RPMI8226 (cell line): ENCODE data around the gene ZNF408.
A peak's percentile ranks its signal among the peaks of the same experiment; 100 is the strongest.
"Not testable (repeated sequence)": the region's sequence is repeated elsewhere in the genome, so short reads cannot be mapped to it uniquely, and the experiment has no call there.

Source experiments
- DNase-seq: peaks from one replicate; pipeline ENCODE4 v3.0.0-alpha.2; 2015

Gene ZNF408

GRCh38 chr11:46698597-46698996 is 2.2 kb upstream of the ZNF408 start:
- no peak for DNase-seq

- no peak for DNase-seq
These were observed 335 bp downstream of the ZNF408 start for GRCh38 chr11:46701078-46701654.

GRCh38 chr11:46705070-46705688 is 4.3 kb downstream of the ZNF408 start:
- no peak for DNase-seq

- no peak for DNase-seq
These were observed 6.1 kb downstream of the ZNF408 start for GRCh38 chr11:46706886-46707285.

GRCh38 chr11:46709351-46709750 is 8.5 kb downstream of the ZNF408 start:
- not testable (repeated sequence) for DNase-seq

GRCh38 chr11:46710821-46711269 is 10.0 kb downstream of the ZNF408 start:
- DNase-seq, result no peak

GRCh38 chr11:46711303-46711702 is 10.5 kb downstream of the ZNF408 start:
- DNase-seq, result no peak

GRCh38 chr11:46712874-46713576 is 12.2 kb downstream of the ZNF408 start:
- no peak for DNase-seq

- not testable (repeated sequence) for DNase-seq
These were observed 17.0 kb downstream of the ZNF408 start for GRCh38 chr11:46717825-46718154.

GRCh38 chr11:46718155-46719019 is 17.6 kb downstream of the ZNF408 start:
- no peak for DNase-seq

- no peak for DNase-seq
These were observed 18.3 kb downstream of the ZNF408 start, which contains the start of gene F2 for GRCh38 chr11:46719048-46719542. Gene F2 (plus strand): TSS chr11:46719213. CDS start chr11:46719236, 23 bp downstream.

- no peak for DNase-seq
These were observed 18.9 kb downstream of the ZNF408 start for GRCh38 chr11:46719543-46720218.

- peak; percentile 35 for DNase-seq
These were observed 20.5 kb downstream of the ZNF408 start for GRCh38 chr11:46721286-46721685.

GRCh38 chr11:46722566-46723358 is 21.9 kb downstream of the ZNF408 start:
- no peak for DNase-seq

GRCh38 chr11:46723359-46723680 is 22.5 kb downstream of the ZNF408 start:
- DNase-seq, result no peak

- DNase-seq, result no peak
These were observed 23.3 kb downstream of the ZNF408 start for GRCh38 chr11:46724088-46724487.

- no peak for DNase-seq
These were observed 24.7 kb downstream of the ZNF408 start for GRCh38 chr11:46725338-46726205.

GRCh38 chr11:46726206-46726862 is 25.5 kb downstream of the ZNF408 start:
- DNase-seq, result no peak

GRCh38 chr11:46727952-46728658 is 27.3 kb downstream of the ZNF408 start:
- no peak for DNase-seq

- no peak for DNase-seq
These were observed 27.8 kb downstream of the ZNF408 start for GRCh38 chr11:46728659-46729040.
